SKM-1 treated with dmso at 0.1 percent for 144 hours (cell line): ENCODE results near the gene FBXO17.
"Not testable (repeated sequence)": the region's sequence is repeated elsewhere in the genome, so short reads cannot be mapped to it uniquely, and the experiment has no call there.

ENCODE experiments used
- DNase-seq: peaks from one replicate; lab custom pipeline; 2025; ENCODE audit not compliant: unreplicated experiment; lab: John Stamatoyannopoulos, UW

FBXO17 gene

GRCh38 chr19:38945562-38946228, 29.8 kb downstream of the FBXO17 start:
- DNase-seq, result no peak

GRCh38 chr19:38944981-38945506, 30.5 kb downstream of the FBXO17 start:
- DNase-seq, result no peak

- no peak for DNase-seq
Measured at GRCh38 chr19:38942471-38943181, 32.9 kb downstream of the FBXO17 start.

DNA sequence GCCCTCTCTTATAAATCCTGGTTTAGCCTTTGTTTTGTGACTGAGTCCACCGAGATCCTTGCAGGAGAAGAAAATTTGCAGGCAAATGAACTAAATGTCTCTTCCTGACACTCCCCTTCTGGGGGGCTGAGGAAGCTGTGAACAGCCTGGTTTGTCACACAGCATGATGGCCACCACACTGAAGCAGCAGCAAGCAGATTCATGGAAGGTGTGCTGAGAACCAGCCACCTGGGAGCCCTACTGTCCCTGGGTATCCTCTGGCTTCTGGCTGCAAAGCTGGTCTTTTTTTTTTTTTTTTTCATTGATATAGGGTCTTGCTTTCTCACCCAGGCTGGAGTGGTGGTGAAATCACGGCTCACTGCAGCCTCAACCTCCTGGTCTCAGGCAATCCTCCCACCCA, 33.6 kb downstream of the FBXO17 start:
- DNase-seq, result no peak

- not testable (repeated sequence) for DNase-seq
Measured at GRCh38 chr19:38941466-38941865, 34.1 kb downstream of the FBXO17 start.

- DNase-seq, result no peak
Measured at GRCh38 chr19:38939957-38940356, 35.6 kb downstream of the FBXO17 start.

- DNase-seq, result no peak
Measured at GRCh38 chr19:38933544-38933943, 42.0 kb downstream of the FBXO17 start.

GRCh38 chr19:38932425-38933179, 42.9 kb downstream of the FBXO17 start:
- peak; percentile 43 for DNase-seq

GRCh38 chr19:38931521-38931793, 44.1 kb downstream of the FBXO17 start:
- no peak for DNase-seq

DNA sequence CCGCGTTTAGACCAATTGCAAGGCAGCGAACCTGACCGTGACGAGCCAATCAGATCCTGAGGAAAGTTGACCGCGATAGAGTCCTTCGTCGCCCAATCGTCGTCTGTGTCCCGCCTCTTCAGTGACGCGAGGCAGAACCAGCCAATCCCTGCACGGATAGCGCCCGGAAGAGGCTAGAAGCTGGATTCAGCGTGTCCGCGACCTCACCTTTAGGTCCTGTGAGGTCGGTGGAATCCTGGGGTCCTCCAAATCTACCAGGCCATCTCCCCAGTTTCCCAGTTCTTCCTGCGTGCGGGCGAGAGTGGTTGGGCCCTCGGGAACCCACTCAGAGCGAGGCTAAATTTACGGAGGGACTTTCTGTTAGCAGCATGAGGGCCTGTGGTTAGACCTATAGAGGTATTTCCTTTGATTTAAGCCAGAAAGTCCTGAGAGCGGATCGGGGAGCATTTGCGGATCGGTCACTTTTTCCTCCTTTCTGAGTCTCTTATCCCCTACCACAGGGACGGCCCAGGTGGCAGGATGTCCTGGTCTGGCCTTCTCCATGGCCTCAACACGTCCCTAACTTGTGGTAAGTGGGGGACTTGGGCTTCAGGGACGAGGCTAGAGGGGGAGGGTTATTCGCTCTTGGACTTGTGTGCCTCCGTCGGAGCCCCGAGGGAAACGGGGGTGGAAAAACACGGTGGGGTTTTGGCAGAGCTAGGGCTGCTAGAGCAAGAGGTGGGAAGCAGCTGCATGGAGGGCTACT, 44.6 kb downstream of the FBXO17 start, which contains the start of gene MRPS12:
Gene MRPS12 (plus strand): TSS at position 169 of the 745 bp plus-strand sequence. CDS start 351 bp downstream, at position 520.
- peak; percentile 97 for DNase-seq

DNA sequence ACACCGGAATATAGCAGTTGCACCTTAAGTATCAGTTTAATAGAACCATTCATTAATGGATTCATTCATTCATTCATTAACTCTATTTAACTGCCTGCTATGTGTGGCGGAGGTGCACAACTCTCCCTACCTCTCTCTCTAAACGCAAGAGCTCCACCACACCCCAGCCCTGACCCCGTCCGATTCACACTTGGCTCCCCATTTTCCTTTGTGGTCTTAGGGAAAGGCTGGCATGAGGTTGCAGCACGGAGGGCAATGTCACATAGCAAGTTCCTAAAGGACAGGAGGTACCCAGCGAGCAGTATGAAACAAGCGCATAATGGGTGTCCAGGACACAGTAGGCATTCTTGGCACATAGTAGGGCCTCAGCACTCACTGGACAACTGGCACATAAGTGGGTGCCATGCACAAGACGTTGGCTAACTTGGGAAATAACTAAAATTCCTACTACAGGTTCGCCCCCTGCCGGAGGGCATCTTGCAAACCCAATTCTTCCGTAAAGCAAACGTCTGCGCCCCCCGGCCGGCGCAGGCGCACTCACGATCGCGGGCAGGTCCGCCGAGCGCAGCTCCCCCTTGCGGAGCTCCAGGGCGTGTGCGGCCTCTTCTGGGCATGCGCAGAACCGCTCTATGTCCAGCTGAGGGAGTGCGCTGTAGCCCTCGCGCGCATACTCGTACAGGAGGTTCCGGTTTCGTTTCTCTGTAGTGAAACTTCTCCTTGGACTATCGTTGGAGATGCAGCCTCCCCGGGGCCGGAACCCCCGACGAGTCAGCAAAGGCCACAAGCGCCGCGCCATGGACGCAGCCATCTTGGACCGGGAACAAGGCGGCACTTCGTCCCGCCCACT, 45.4 kb downstream of the FBXO17 start, which contains the start of gene SARS2:
Gene SARS2 (minus strand): TSS at position 835 of the 847 bp plus-strand sequence. CDS start 27 bp downstream, at position 808.
- DNase-seq, result peak; percentile 92

DNA sequence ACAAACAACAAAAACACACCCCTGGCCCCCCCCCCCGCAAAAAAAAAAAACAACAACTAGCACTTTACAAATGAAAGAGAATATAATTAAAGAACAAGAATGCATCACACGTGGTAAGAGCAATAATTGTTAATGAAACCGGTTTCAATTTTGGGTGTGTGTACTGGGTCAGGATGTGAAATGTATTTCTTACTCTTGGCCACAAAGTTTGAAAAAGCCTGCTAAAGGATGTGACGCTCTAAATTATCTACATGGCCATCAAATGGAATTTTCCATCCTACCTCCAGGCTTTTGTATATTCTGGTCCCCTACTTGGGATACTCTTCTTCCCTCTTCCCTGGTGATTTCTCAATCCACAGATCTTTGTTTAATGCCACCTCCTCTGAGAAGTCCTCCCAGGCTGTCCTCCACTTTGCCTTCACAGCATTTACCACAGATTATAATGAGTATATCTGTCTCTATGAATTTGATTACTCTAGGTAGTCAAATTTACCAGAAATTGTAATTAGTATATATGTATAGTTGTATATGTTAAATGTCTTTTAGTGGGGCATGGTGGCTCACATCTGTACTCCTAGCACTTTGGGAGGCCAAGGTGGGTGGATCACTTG, 47.0 kb downstream of the FBXO17 start:
- no peak for DNase-seq

DNA sequence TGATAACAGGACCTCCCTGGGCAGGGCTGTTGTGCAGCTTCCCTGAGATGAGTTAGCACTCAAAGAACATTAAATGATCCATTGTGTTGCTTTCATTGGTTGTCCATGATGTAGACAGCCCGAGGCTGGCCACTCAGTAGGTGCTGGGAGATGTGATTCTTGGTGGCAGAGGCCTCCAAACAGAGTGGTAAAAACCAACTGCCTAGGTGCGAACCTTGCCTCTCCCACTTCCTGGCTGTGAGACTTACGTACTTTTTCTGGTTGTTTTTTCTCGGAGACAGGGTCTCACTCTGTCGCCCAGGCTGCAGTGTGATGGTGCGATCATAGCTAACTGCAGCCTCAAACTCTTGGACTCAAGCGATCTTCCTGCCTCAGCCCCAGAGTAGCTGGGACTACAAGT, 51.2 kb downstream of the FBXO17 start:
- no peak for DNase-seq

GRCh38 chr19:38922482-38922881, 53.1 kb downstream of the FBXO17 start:
- DNase-seq, result no peak

DNA sequence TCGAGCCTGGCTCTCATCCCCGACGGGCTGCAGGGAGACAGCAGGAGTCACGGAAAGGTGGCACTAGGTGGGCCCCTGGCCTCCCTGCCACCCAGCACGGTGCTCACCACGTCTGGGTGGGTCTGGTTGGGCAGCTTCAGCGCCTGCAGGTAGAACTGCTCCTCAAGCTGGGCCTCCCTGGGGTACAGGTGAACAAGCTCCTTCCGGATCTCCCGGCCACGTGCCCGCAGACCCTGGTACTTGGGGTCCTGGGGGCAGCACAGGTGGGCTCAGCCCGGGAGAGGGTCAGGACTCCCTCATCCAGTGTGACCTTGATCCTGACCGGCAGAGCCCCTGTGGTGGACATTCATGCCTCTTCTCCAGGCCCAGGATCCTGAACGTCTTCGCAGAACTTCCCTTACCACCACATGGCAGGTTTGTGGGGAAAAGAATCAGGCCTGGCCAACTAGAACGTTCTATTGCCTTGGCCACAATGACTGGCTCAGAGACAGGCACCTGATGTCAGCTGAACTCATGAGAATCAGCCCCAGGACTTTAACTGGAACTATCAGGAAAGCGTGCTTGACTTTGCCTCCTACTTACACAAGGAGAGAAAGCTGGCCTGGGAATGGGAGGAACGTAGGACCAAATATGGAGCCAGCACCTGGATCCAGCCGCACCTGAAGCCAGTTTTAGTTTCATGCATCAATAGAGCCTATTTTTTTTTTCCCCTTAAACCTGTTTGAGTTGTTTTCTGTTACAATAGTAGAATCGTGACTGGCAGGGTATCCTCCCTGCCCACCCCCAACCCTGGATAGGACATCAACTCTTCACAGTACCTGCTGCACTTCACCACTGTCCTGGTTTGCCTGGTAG, 53.9 kb downstream of the FBXO17 start:
- DNase-seq, result no peak

GRCh38 chr19:38920602-38921419, 54.7 kb downstream of the FBXO17 start:
- no peak for DNase-seq

DNA sequence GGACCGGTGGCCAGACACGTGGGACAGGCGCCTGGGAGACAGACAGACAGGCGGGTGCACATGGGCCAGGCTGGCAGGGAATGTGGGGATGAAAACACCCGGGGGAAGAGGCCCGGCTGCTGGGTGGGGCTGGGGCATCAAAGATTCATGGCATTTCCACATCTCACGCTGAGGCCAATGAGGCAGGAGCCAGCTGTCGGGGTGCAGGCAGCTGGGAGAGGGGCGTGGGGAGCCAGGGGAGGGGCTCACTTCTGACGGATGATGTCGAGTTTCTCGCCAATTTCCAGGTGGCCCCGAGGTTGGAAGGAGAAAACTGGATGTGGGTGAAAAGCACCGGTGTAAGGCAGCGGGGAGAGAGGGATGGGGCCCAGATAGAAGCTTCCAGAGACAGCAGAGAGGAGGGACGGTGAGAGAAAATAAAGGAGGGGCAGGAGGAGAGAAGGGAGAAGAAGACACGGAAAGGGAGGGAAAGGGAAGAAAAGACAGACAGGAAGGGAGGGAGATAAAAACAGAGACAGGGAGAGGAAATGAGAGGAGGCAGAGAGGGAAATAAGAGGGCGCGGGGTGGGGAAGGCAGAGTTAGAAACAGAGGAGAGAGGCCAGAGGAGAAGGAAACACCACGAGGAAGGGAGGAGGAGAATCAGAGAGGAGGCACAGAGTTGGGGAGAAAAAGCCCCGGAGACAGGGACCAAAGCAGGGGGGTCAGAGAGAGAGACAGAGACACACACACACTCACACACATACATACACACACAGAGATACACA, 55.5 kb downstream of the FBXO17 start:
- DNase-seq, result no peak
